K562 (cell line): ENCODE results near the gene PDIA3. TPM values are rescaled to one million over a fixed set of nuclear protein-coding genes. Genes with fewer than 3 reads are reported as not detected.

Source experiments
- ATAC-seq: fragments of 200-7000 bp; cut with Tn5 transposase; 3 replicates; pipeline ENCODE4 v1.9.1; 2020; ENCODE audit warnings: moderate library complexity
- BruUV-seq: library from RNA; stranded (reverse); fragments of 400-500 nt; replicated peaks from 2 replicates; lab custom pipeline; 2021; lab: Mats Ljungman, UMichigan
- CTCF ChIA-PET: fragments of 300-600 bp; formaldehyde crosslinking; extraction: SDS; loops from one replicate; lab custom pipeline; 2021; ENCODE audit warnings: low intra/inter-chr PET ratio; lab: Yijun Ruan, JAX
- POLR2A ChIA-PET: fragments of 300-600, 350-650 bp; sonication (Branson Sonifier 250); formaldehyde crosslinking; extraction: SDS; loops from one replicate; lab custom pipeline; 2021; ENCODE audit warnings: antibody characterized with exemption, inconsistent platforms; lab: Yijun Ruan, JAX
- DNase-seq, 4 experiments: peaks; one replicate each; pipeline versions ENCODE4 v3.0.0 to v3.0.0-alpha.2; 2011 to 2018; ENCODE audit warnings: low spot score in 3 of 4, mixed read lengths in 3 of 4; ENCODE audit errors: extremely low read depth in 1 of 4
- FAIRE-seq: peaks from 2 replicates; lab custom pipeline; 2011; peaks lifted over from hg19 to GRCh38; lab: Jason Lieb, UNC
- H2AFZ ChIP-seq: 2 replicates; pipeline ENCODE4 v1.6.0; 2011; ENCODE audit warnings: low read depth, low read length, control low read depth, inconsistent platforms
- H3K27ac ChIP-seq: fragments of 200-600 bp; 3 replicates; pipeline ENCODE4 v1.8.0; 2011; ENCODE audit warnings: low read depth, mild to moderate bottlenecking, control low read depth, inconsistent platforms, low read length, moderate library complexity, mixed read lengths; ENCODE audit errors: extremely low read depth
- H3K27me3 ChIP-seq, 2 experiments: fragments of 300-600 bp in 1 of 2; 2 replicates in 1 of 2; 3 replicates in 1 of 2; pipeline versions ENCODE4 v1.6.0 to v1.8.0; 2011; ENCODE audit warnings: inconsistent platforms in 2 of 2, low read length in 2 of 2, mild to moderate bottlenecking in 1 of 2, mixed read lengths in 1 of 2, moderate library complexity in 1 of 2; ENCODE audit not compliant: control insufficient read depth in 2 of 2, insufficient read depth in 2 of 2
- H3K36me3 ChIP-seq: fragments of 300-600 bp; 3 replicates; pipeline ENCODE4 v1.8.0; 2011; ENCODE audit warnings: mild to moderate bottlenecking, low read length, inconsistent platforms; ENCODE audit not compliant: control insufficient read depth, insufficient read depth
- H3K4me1 ChIP-seq, 2 experiments: fragments of 200-600 bp in 1 of 2; replicated peaks in 1 of 2; 2 replicates in 1 of 2; 3 replicates in 1 of 2; pipeline versions ENCODE4 v1.5.1 to v1.8.0; 2011; ENCODE audit warnings: inconsistent platforms in 2 of 2, low read length in 2 of 2, mild to moderate bottlenecking in 1 of 2, mixed read lengths in 1 of 2, moderate library complexity in 1 of 2; ENCODE audit not compliant: control insufficient read depth in 2 of 2, insufficient read depth in 2 of 2
- H3K4me2 ChIP-seq: 2 replicates; pipeline ENCODE4 v1.6.1; 2011; ENCODE audit warnings: low read length, control low read depth, inconsistent platforms, mixed read lengths; ENCODE audit not compliant: insufficient read depth
- H3K4me3 ChIP-seq: fragments of 200-600 bp; sonication (generic), shearing (Covaris generic); 2 replicates; pipeline ENCODE4 v1.5.1; 2016; ENCODE audit warnings: control low read depth, inconsistent platforms
- H3K79me2 ChIP-seq: fragments of 200-600 bp; 3 replicates; pipeline ENCODE4 v1.8.0; 2011; ENCODE audit warnings: low read length, inconsistent platforms; ENCODE audit not compliant: control insufficient read depth, insufficient read depth
- H3K9ac ChIP-seq, 2 experiments: 2 replicates each; pipeline versions ENCODE4 v1.6.0 to v1.6.1; 2011; ENCODE audit warnings: low read depth in 2 of 2, low read length in 2 of 2, control low read depth in 1 of 2, inconsistent platforms in 1 of 2, mild to moderate bottlenecking in 1 of 2, mixed read lengths in 1 of 2; ENCODE audit not compliant: insufficient read depth in 1 of 2
- H3K9me1 ChIP-seq: one replicate; pipeline ENCODE4 v1.6.0; 2011; ENCODE audit warnings: inconsistent platforms, mild to moderate bottlenecking, low read length, moderate library complexity; ENCODE audit not compliant: control insufficient read depth, insufficient read depth
- H3K9me3 ChIP-seq: replicated peaks from 2 replicates; pipeline ENCODE4 v1.5.1; 2011; ENCODE audit warnings: low read depth, low read length, inconsistent platforms; ENCODE audit not compliant: control insufficient read depth, insufficient read depth
- H4K20me1 ChIP-seq: replicated peaks from 2 replicates; pipeline ENCODE4 v1.6.1; 2011; ENCODE audit warnings: low read length, inconsistent platforms, mixed read lengths; ENCODE audit not compliant: control insufficient read depth, insufficient read depth
- BRD9 ChIP-seq: fragments of 450-650 bp; IDR thresholded peaks from 2 replicates; pipeline ENCODE4 v1.6.1; 2018; ENCODE audit warnings: low read depth; ENCODE audit not compliant: partially characterized antibody
- CREBBP ChIP-seq: IDR thresholded peaks from one replicate; pipeline ENCODE4 v1.6.1; 2012; ENCODE audit warnings: low read depth, mild to moderate bottlenecking, control low read depth, inconsistent platforms, low read length
- DPF2 ChIP-seq: fragments of 450-650 bp; IDR thresholded peaks from 2 replicates; pipeline ENCODE4 v1.6.1; 2016
- PTRF ChIP-seq: fragments of 450-650 bp; IDR thresholded peaks from 2 replicates; pipeline ENCODE4 v1.6.1; 2016; ENCODE audit warnings: mild to moderate bottlenecking, missing genetic modification characterization, missing compliant biosample characterization
- ZNF121 ChIP-seq: sonication (generic); formaldehyde crosslinking; conservative IDR thresholded peaks from 2 replicates; pipeline ENCODE4 v1.8.0; 2022; ENCODE audit warnings: missing genetic modification reagents
- WGBS: fragments of 100-300 bp; shearing (Covaris generic); methylation state at CpG from one replicate; pipeline ENCODE4 v1.1.6; 2016; ENCODE audit warnings: low coverage, mixed read lengths; ENCODE audit not compliant: insufficient coverage; ENCODE audit errors: missing lambda C conversion rate; 5-methylcytosine and 5-hydroxymethylcytosine counted together
- in situ Hi-C: fragments of 300-500 bp; cut with MboI; formaldehyde crosslinking; loops from 4 replicates; pipeline ENCODE4 v1.15.0; 2018; ENCODE audit warnings: inconsistent platforms, mixed read lengths
- intact Hi-C: fragments of 100-400 bp; cut with micrococcal nuclease; formaldehyde crosslinking; loops from 2 replicates; pipeline ENCODE4 v1.14.2; 2022
- polyA plus RNA-seq, 8 experiments: library from polyadenylated mRNA; depleted of rRNA in 4 of 8; stranded (reverse) in 5 of 8; unstranded in 3 of 8; fragments of >200 nt; fragmentation: Nextera tagmentation in 2 of 8; fragmentation: Illumina TruSeq in 1 of 8; extraction: Ambion mirVana in 2 of 8; extraction: Trizol in 1 of 8; gene quantifications; 2 replicates each; pipeline versions ENCODE4 v1.2.1 to v1.2.3, GENCODE V29; 2011 to 2014; ENCODE audit warnings: inconsistent platforms in 1 of 8, missing spikeins in 1 of 8
- total RNA-seq, 7 experiments: library from RNA; depleted of rRNA in 6 of 7; stranded (reverse); fragments of >200 nt in 6 of 7; fragmentation: Illumina TruSeq in 2 of 7; extraction: Trizol in 2 of 7; gene quantifications; 2 replicates each; pipeline versions ENCODE4 v1.2.1 to v1.2.3, GENCODE V29; 2011 to 2021; ENCODE audit warnings: low replicate concordance in 1 of 7
- TF ChIP-seq, protein P1 (sequence below): sonication (generic); formaldehyde crosslinking; IDR thresholded peaks from 2 replicates; pipeline ENCODE4 v1.8.0; 2022; ENCODE audit warnings: mild to moderate bottlenecking, missing genetic modification reagents
- TF ChIP-seq, protein P2 (sequence below), 2 experiments: fragments of 450-650 bp in 1 of 2; sonication (generic) in 1 of 2; formaldehyde crosslinking in 1 of 2; IDR thresholded peaks in 1 of 2; conservative IDR thresholded peaks in 1 of 2; 2 replicates each; pipeline versions ENCODE4 v1.6.1 to v1.8.1; 2016 to 2023; ENCODE audit warnings: mild to moderate bottlenecking in 2 of 2, moderate library complexity in 2 of 2, inconsistent platforms in 1 of 2, missing genetic modification reagents in 1 of 2
- TF ChIP-seq, protein P3 (sequence below): fragments of 450-650 bp; IDR thresholded peaks from 2 replicates; pipeline ENCODE4 v1.6.1; 2016; ENCODE audit warnings: low read depth, mild to moderate bottlenecking, moderate library complexity

Gene PDIA3
- total and polyA plus RNA-seq, 9 of the 15 experiments (the other 6 are each of a cell fraction or from before 2014, with no cell fraction given) = 13.5 to 386 (median 149) TPM

DNA sequence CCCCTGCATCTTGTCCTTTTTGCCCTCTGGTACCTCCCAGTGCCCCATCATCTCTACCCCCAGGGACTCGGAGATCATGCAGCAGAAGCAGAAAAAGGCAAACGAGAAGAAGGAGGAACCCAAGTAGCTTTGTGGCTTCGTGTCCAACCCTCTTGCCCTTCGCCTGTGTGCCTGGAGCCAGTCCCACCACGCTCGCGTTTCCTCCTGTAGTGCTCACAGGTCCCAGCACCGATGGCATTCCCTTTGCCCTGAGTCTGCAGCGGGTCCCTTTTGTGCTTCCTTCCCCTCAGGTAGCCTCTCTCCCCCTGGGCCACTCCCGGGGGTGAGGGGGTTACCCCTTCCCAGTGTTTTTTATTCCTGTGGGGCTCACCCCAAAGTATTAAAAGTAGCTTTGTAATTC lies 47.4 kb downstream of the PDIA3 start:
- intact Hi-C loops (no loop called here), in situ Hi-C loops (no loop called here)
- Histone ChIP-seq H3K4me3 (peak overlapping the region; percentile 95), H3K9me1 (peaks cover 17% of the 10 kb centered on the region), H2AFZ (no peak overlapping the region), H4K20me1 (peaks cover 17% of the 10 kb centered on the region; the same call in 1 of the 2 replicates), H3K79me2 (peaks cover 36% of the 10 kb centered on the region), H3K9me3 (no peaks in the 10 kb centered on the region), H3K27me3 (no peaks in the 10 kb centered on the region), H3K9ac (peak overlapping the region; percentile 100), H3K4me1 (peaks cover 26 to 37% of the 10 kb centered on the region in 2 experiments), H3K4me2 (peak overlapping the region; percentile 96), H3K36me3 (peaks cover 48% of the 10 kb centered on the region), H3K27ac (peak overlapping the region; percentile 99; the same call in 2 of the 3 replicates)
- TF ChIP-seq BRD9 (no peak), ZNF121 (CRISPR knock-in tag) (no peak), DPF2 (no peak), PTRF (tag) (no peak), CREBBP (no peak)
- TF ChIP-seq, protein P1, sequence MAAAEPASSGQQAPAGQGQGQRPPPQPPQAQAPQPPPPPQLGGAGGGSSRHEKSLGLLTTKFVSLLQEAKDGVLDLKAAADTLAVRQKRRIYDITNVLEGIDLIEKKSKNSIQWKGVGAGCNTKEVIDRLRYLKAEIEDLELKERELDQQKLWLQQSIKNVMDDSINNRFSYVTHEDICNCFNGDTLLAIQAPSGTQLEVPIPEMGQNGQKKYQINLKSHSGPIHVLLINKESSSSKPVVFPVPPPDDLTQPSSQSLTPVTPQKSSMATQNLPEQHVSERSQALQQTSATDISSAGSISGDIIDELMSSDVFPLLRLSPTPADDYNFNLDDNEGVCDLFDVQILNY (CRISPR knock-in tag) = no peak
- TF ChIP-seq, protein P2, sequence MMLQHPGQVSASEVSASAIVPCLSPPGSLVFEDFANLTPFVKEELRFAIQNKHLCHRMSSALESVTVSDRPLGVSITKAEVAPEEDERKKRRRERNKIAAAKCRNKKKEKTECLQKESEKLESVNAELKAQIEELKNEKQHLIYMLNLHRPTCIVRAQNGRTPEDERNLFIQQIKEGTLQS (IDR thresholded peaks at IDR 0.05) = no peak
- TF ChIP-seq, protein P2 (CRISPR knock-in tag; conservative IDR thresholded peaks at IDR 0.05) = no peak
- TF ChIP-seq, protein P3, sequence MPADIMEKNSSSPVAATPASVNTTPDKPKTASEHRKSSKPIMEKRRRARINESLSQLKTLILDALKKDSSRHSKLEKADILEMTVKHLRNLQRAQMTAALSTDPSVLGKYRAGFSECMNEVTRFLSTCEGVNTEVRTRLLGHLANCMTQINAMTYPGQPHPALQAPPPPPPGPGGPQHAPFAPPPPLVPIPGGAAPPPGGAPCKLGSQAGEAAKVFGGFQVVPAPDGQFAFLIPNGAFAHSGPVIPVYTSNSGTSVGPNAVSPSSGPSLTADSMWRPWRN = no peak
- FAIRE-seq = no peak
- ChIA-PET POLR2A (interaction anchor here (0.6 to 6.1 kb wide), 6 partner anchors 8 to 382 kb away, joined by 3 to 29 read pairs (median 10); partner anchors contain the start of genes ELL3, HYPK, MFAP1 and SERINC4), CTCF (no interaction called here)
- ATAC-seq = no peak
- DNase-seq = no peak
- 90% methylated on average over 7 of the region's 10 CpGs for WGBS
- BruUV-seq = no TSS peak
